Mesenchymal stem cell (in vitro differentiated cells and primary cell): Measurements from ENCODE around the gene FOXN3.

Source experiments
- DNase-seq: peaks from one replicate; pipeline ENCODE4 v3.0.0-alpha.2; 2013
- H2AFZ ChIP-seq: one replicate; pipeline ENCODE4 v1.6.1; 2013; ENCODE audit warnings: low read depth, mild to moderate bottlenecking, control low read depth, inconsistent platforms, low read length, moderate library complexity
- H2AK5ac ChIP-seq: 2 replicates; pipeline ENCODE4 v1.6.1; 2013; ENCODE audit warnings: low read length, moderate library complexity, mild to moderate bottlenecking, inconsistent platforms; ENCODE audit not compliant: severe bottlenecking
- H2BK120ac ChIP-seq: one replicate; pipeline ENCODE4 v1.6.1; 2013; ENCODE audit warnings: low read depth, mild to moderate bottlenecking, inconsistent platforms, low read length, moderate library complexity
- H2BK12ac ChIP-seq, 2 experiments: one replicate each; pipeline ENCODE4 v1.6.1; 2013; ENCODE audit warnings: inconsistent platforms in 2 of 2, low read length in 2 of 2, mild to moderate bottlenecking in 2 of 2, moderate library complexity in 2 of 2, control low read depth in 1 of 2
- H2BK15ac ChIP-seq: one replicate; pipeline ENCODE4 v1.6.1; 2013; ENCODE audit warnings: mild to moderate bottlenecking, low read depth, inconsistent platforms; ENCODE audit not compliant: poor library complexity, severe bottlenecking
- H2BK5ac ChIP-seq: 2 replicates; pipeline ENCODE4 v1.6.1; 2013; ENCODE audit warnings: low read depth, mild to moderate bottlenecking, low read length, control low read depth, inconsistent platforms; ENCODE audit not compliant: poor library complexity, severe bottlenecking
- H3K14ac ChIP-seq, 2 experiments: one replicate each; pipeline ENCODE4 v1.6.1; 2013; ENCODE audit warnings: inconsistent platforms in 2 of 2, low read length in 2 of 2, control low read depth in 1 of 2, mild to moderate bottlenecking in 1 of 2, moderate library complexity in 1 of 2
- H3K18ac ChIP-seq, 2 experiments: one replicate each; pipeline ENCODE4 v1.6.1; 2013; ENCODE audit warnings: inconsistent platforms in 2 of 2, low read length in 2 of 2, control low read depth in 1 of 2, low read depth in 1 of 2, mild to moderate bottlenecking in 1 of 2
- H3K23ac ChIP-seq, 2 experiments: one replicate each; pipeline ENCODE4 v1.6.1; 2013; ENCODE audit warnings: inconsistent platforms in 2 of 2, low read length in 2 of 2, mild to moderate bottlenecking in 2 of 2, moderate library complexity in 2 of 2, control low read depth in 1 of 2
- H3K27ac ChIP-seq: 2 replicates; pipeline ENCODE4 v1.5.1; 2013; ENCODE audit warnings: mild to moderate bottlenecking, moderate library complexity, low read length, control low read depth, inconsistent platforms; ENCODE audit not compliant: poor library complexity, severe bottlenecking
- H3K27me3 ChIP-seq, 2 experiments: 2 replicates each; pipeline versions ENCODE4 v1.6.1 to v1.7.0; 2013; ENCODE audit warnings: low read length in 2 of 2, mild to moderate bottlenecking in 2 of 2, moderate library complexity in 2 of 2, control low read depth in 1 of 2, inconsistent platforms in 1 of 2; ENCODE audit not compliant: control insufficient read depth in 1 of 2, insufficient read depth in 1 of 2
- H3K36me3 ChIP-seq, 2 experiments: 2 replicates each; pipeline versions ENCODE4 v1.6.1 to v1.7.0; 2013; ENCODE audit warnings: low read length in 2 of 2, control low read depth in 1 of 2, inconsistent platforms in 1 of 2, low read depth in 1 of 2, mild to moderate bottlenecking in 1 of 2; ENCODE audit not compliant: insufficient read depth in 2 of 2, control insufficient read depth in 1 of 2
- H3K4ac ChIP-seq, 2 experiments: one replicate each; pipeline ENCODE4 v1.6.1; 2013; ENCODE audit warnings: inconsistent platforms in 2 of 2, low read length in 2 of 2, mild to moderate bottlenecking in 2 of 2, moderate library complexity in 2 of 2, control low read depth in 1 of 2, low read depth in 1 of 2
- H3K4me1 ChIP-seq: 2 replicates; pipeline ENCODE4 v1.6.1; 2013; ENCODE audit warnings: low read depth, low read length, control low read depth; ENCODE audit not compliant: control insufficient read depth, insufficient read depth
- H3K4me2 ChIP-seq: 2 replicates; pipeline ENCODE4 v1.6.1; 2013; ENCODE audit warnings: low read length, mild to moderate bottlenecking, inconsistent platforms; ENCODE audit not compliant: poor library complexity, severe bottlenecking
- H3K4me3 ChIP-seq, 2 experiments: 2 replicates each; pipeline versions ENCODE4 v1.5.1 to v1.7.0; 2013; ENCODE audit warnings: low read length in 2 of 2, mild to moderate bottlenecking in 2 of 2, control low read depth in 1 of 2, low read depth in 1 of 2; ENCODE audit not compliant: insufficient read depth in 1 of 2
- H3K79me1 ChIP-seq: replicated peaks from 2 replicates; pipeline ENCODE4 v1.6.1; 2013; ENCODE audit warnings: mild to moderate bottlenecking, control low read depth, low read length, inconsistent platforms; ENCODE audit not compliant: poor library complexity, severe bottlenecking
- H3K9ac ChIP-seq: 2 replicates; pipeline ENCODE4 v1.7.0; 2013; ENCODE audit warnings: mild to moderate bottlenecking, low read length, moderate library complexity
- H3K9me3 ChIP-seq: 2 replicates; pipeline ENCODE4 v1.7.0; 2013; ENCODE audit warnings: mild to moderate bottlenecking, low read length; ENCODE audit not compliant: control insufficient read depth
- H4K8ac ChIP-seq: one replicate; pipeline ENCODE4 v1.6.1; 2013; ENCODE audit warnings: inconsistent platforms, mild to moderate bottlenecking, low read length, moderate library complexity
- H4K91ac ChIP-seq: one replicate; pipeline ENCODE4 v1.6.1; 2013; ENCODE audit warnings: mild to moderate bottlenecking, low read length, inconsistent platforms
- WGBS: methylation state at CpG from one replicate; pipeline ENCODE4 v1.1.7; 2013; ENCODE audit warnings: mixed read lengths; 5-methylcytosine and 5-hydroxymethylcytosine counted together

FOXN3 gene

DNA sequence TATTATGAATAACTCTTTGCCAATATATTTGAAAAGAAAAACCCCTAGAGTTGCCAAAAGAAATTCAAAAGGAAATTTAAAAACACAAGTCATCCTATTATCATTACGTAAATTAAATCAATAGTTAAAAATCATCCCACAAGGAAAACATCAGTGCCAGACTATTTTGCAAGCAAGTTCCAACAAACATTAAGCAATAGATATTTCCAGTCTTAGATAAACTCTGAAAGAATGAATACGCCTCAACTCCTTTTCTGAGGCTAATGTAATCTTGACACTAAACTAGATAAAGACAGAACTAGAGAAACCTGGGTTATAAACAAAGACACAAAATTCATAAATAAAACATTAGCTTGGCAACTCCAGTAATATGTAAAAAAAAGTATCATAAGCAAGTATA is 245.9 kb downstream of the FOXN3 start:
- H2BK12ac ChIP-seq, result no peak overlapping the region

DNA sequence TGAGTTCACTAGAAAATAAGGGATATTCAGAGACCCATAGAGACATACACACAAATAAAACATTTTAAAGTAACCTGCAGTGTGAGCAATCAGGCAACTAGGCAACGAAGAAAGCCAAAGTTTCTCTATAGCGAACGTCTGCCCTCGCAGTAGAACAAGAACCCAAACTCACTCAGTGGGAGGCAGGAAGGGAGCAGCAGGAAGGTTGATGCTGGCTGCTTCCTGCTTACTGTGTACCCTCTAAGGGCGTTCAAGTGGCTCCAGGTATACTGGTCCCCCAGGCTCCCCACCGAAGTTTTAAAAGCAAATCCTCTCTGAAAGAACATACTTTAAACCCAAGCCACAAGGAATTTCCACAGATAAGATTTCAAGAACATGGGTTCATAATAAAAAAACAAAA is 249.3 kb downstream of the FOXN3 start:
- Histone ChIP-seq H3K4me2 (no peak overlapping the region), H3K23ac (no peak overlapping the region), H3K27ac (no peak overlapping the region), H3K4me1 (peaks cover 3% of the 10 kb centered on the region), H3K27me3 (no peaks in the 10 kb centered on the region), H2BK15ac (no peak overlapping the region), H3K79me1 (peaks cover 12% of the 10 kb centered on the region), H4K91ac (no peak overlapping the region), H2BK12ac (no peak overlapping the region), H2AK5ac (no peak overlapping the region), H3K9ac (no peak overlapping the region), H3K18ac (no peak overlapping the region), H2AFZ (no peak overlapping the region), H3K4me3 (no peak overlapping the region), H3K4ac (no peak overlapping the region), H3K36me3 (peaks cover 14 to 22% of the 10 kb centered on the region in 2 experiments), H4K8ac (no peak overlapping the region), H2BK120ac (no peak overlapping the region), H3K9me3 (no peaks in the 10 kb centered on the region), H2BK5ac (no peak overlapping the region), H3K14ac (no peak overlapping the region)
- 86% methylated on average over 6 of the region's 6 CpGs for WGBS
- DNase-seq, result no peak

More for the DNA sequence above, 245.9 kb downstream of the FOXN3 start:
- Histone ChIP-seq H4K8ac (no peak overlapping the region), H3K14ac (no peak overlapping the region), H3K18ac (no peak overlapping the region), H3K4me2 (no peak overlapping the region), H3K23ac (no peak overlapping the region), H3K4ac (no peak overlapping the region), H3K4me1 (no peaks in the 10 kb centered on the region), H3K9ac (peak overlapping the region; percentile 33), H2BK120ac (no peak overlapping the region), H2AK5ac (no peak overlapping the region), H3K4me3 (no peak overlapping the region), H4K91ac (no peak overlapping the region), H3K27me3 (no peaks in the 10 kb centered on the region), H2AFZ (no peak overlapping the region), H3K27ac (no peak overlapping the region), H3K79me1 (peaks cover 5% of the 10 kb centered on the region), H2BK5ac (no peak overlapping the region), H3K9me3 (no peaks in the 10 kb centered on the region), H2BK15ac (no peak overlapping the region), H3K36me3 (peaks cover 11 to 23% of the 10 kb centered on the region in 2 experiments)
- no peak for DNase-seq
- 96% methylated on average over 1 of the region's 2 CpGs for WGBS

DNA sequence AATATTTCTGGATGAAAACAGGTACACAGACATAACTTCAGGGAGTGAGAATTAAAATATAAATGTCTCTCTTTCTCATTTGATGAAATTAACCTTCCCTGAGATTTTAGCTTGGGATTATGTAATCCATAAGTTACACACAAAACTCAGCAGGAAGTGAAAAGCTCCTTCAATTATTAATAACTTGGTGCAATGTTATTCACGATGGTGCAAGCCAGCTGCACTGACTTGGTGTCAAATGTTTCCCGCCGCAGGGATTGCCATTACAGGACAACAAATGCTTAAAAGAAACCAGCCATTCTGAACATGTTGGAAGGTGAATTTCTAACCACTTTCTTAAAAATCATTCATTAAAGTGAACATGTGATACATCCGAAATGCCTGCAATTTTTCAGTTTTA is 250.4 kb downstream of the FOXN3 start:
- Histone ChIP-seq H2BK12ac (no peak overlapping the region), H3K27ac (no peak overlapping the region), H2AK5ac (no peak overlapping the region), H3K14ac (no peak overlapping the region), H3K18ac (no peak overlapping the region), H3K4me2 (no peak overlapping the region), H4K8ac (no peak overlapping the region), H3K9me3 (no peaks in the 10 kb centered on the region), H3K9ac (no peak overlapping the region), H3K36me3 (peaks cover 25 to 31% of the 10 kb centered on the region in 2 experiments), H2BK5ac (no peak overlapping the region), H3K4me3 (no peak overlapping the region), H4K91ac (no peak overlapping the region), H3K4ac (no peak overlapping the region), H2BK15ac (no peak overlapping the region), H2BK120ac (no peak overlapping the region), H3K23ac (no peak overlapping the region), H2AFZ (no peak overlapping the region), H3K4me1 (peaks cover 5% of the 10 kb centered on the region), H3K27me3 (no peaks in the 10 kb centered on the region), H3K79me1 (peaks cover 9% of the 10 kb centered on the region)
- WGBS, result over 99% methylated on average over 4 of the region's 4 CpGs
- no peak for DNase-seq

DNA sequence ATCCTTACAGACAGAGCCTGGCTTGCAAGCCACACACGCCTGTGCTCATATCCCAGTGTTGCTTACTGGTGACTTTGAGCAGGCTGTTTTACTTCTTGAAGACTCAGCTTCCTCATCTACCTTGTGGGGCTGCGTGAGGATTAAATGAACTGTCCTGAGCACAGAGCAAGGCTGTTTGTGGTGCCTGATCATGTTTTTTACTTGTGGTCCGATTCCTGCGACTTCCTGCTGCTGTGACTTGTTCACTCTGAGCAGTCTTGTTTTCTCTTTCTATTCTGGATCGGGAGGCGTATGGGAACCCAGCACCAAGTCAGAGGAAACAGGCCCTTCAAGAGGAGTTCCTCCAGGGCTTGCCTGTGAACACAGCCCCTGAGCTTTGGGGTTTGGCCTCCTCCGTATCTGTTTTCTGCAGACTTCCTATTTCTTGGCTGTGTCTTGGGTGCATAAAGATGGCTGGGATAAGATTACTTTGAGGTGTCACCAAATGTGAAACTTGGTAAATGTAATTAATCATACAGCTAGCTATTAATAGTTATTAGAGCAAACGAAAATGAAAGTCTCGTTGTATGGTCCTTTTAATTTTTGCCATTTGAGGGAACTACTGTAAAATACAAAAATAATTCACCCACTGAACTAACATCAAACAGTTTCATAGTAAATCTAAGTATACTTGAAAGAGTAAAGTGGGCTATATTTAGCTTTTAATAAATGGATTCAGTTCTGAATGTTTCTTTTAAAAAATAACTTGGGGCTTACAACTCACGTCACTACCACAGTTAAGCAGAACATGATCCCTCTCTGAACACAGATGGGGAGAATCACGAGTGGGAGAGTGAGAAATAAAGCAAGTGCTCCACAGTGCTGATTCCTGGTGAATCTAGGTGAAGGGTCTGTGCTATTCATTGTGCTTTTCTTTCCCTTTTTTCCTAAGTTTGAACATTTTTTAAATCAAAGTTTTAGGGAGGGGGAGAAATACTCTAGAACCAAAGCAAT is 251.5 kb downstream of the FOXN3 start:
- WGBS, result 86% methylated on average over 7 of the region's 11 CpGs
- no peak overlapping the region for H4K8ac ChIP-seq

More for the DNA sequence above, 251.5 kb downstream of the FOXN3 start:
- no peak overlapping the region for H3K4me2 ChIP-seq
- H3K23ac ChIP-seq, result no peak overlapping the region
- H3K79me1 ChIP-seq, result peaks cover 9% of the 10 kb centered on the region
- no peak overlapping the region for H2BK12ac ChIP-seq
- no peak overlapping the region for H2BK15ac ChIP-seq
- H4K91ac ChIP-seq, result no peak overlapping the region
- H3K27ac ChIP-seq, result no peak overlapping the region
- H3K4ac ChIP-seq, result no peak overlapping the region
- H3K18ac ChIP-seq, result no peak overlapping the region
- no peak overlapping the region for H2AFZ ChIP-seq
- H3K4me3 ChIP-seq, result peak overlapping the region in 1 of 2 experiments; percentile 54
- no peak overlapping the region for H2BK5ac ChIP-seq
- H3K36me3 ChIP-seq, result peaks cover 31 to 32% of the 10 kb centered on the region in 2 experiments
- no peaks in the 10 kb centered on the region for H3K27me3 ChIP-seq
- H3K9ac ChIP-seq, result peak overlapping the region; percentile 50
- H2AK5ac ChIP-seq, result no peak overlapping the region
- peaks cover 8% of the 10 kb centered on the region for H3K4me1 ChIP-seq
- no peak for DNase-seq
- no peak overlapping the region for H2BK120ac ChIP-seq
- H3K9me3 ChIP-seq, result no peaks in the 10 kb centered on the region
- no peak overlapping the region for H3K14ac ChIP-seq
